ENCODE data around the gene SNF8. TPM values are rescaled to one million over a fixed set of nuclear protein-coding genes. Genes with fewer than 3 reads are reported as not detected.

The SNF8 gene
- total and polyA plus RNA-seq, 2 of the 4 experiments (the other 2 are of a cell fraction), result 171 to 181 TPM

DNA sequence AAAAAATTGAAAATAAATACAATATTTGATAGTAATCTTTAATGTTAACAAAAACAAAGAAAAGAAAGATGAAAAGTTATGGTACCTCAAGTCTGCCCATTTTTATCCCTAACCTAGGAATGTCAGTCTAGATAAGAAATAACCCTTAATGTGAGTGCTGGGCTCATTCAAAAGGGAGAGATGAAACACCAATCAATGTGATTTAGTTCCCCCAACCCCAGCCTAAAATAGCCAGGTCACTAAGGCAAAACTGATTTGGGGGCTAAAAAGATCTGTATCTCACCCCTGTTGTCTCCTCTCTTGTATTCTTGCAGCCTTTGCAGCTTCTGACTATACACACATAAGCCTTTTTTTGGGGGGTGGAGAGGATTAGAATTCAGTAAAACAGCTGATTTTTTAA lies 49.3 kb upstream of the SNF8 start:
- Histone ChIP-seq H4K20me1 (ENCODE audit: insufficient read depth, low read length) (peaks cover 2% of the 10 kb centered on the region; the same call in 1 of the 2 replicates), H2BK120ac (ENCODE audit: low read depth, low read length) (no peak overlapping the region), H2BK20ac (ENCODE audit: low read depth, low read length) (no peak overlapping the region), H3K9ac (ENCODE audit: low read depth, low read length) (no peak overlapping the region), H3K18ac (ENCODE audit: low read depth, low read length) (no peak overlapping the region), H3K4me2 (ENCODE audit: low read depth, low read length) (no peak overlapping the region), H2AK9ac (replicated peaks; ENCODE audit: low read depth, low read length, poor library complexity) (no peak overlapping the region), H2AFZ (replicated peaks; ENCODE audit: low read length, poor library complexity) (no peak overlapping the region), H4K5ac (ENCODE audit: low read depth, low read length) (no peak overlapping the region), H3K23ac (ENCODE audit: low read depth, low read length) (no peak overlapping the region), H3K9me1 (ENCODE audit: insufficient read depth, low read length) (no peaks in the 10 kb centered on the region), H3K27me3 (ENCODE audit: control insufficient read depth, insufficient read depth, low read length) (peaks cover 35% of the 10 kb centered on the region), H3K56ac (ENCODE audit: extremely low read depth, insufficient read depth, low read length) (no peak overlapping the region), H3K4me3 (ENCODE audit: insufficient read depth, low read depth, low read length) (no peak overlapping the region), H3K14ac (replicated peaks; ENCODE audit: low read depth, low read length) (no peak overlapping the region), H3K79me1 (ENCODE audit: low read depth in 1 of 2, low read length in 2 of 2) (peaks cover 0 to 10% of the 10 kb centered on the region in 2 experiments; a peak in 1 of 4 replicates), H2BK15ac (ENCODE audit: low read depth, low read length) (no peak overlapping the region), H3K4me1 (ENCODE audit: control insufficient read depth, insufficient read depth, low read length) (no peaks in the 10 kb centered on the region), H3K4ac (ENCODE audit: low read depth, low read length) (no peak overlapping the region), H3K27ac (ENCODE audit: insufficient read depth, low read length) (no peak overlapping the region), H3K9me3 (ENCODE audit: control insufficient read depth, insufficient read depth, low read length) (no peaks in the 10 kb centered on the region), H4K8ac (ENCODE audit: low read depth in 2 of 2, low read length in 2 of 2) (no peak overlapping the region), H3K36me3 (ENCODE audit: control insufficient read depth, insufficient read depth, low read length) (no peaks in the 10 kb centered on the region), H2BK5ac (ENCODE audit: low read depth, low read length, poor library complexity, severe bottlenecking) (no peak overlapping the region), H4K91ac (ENCODE audit: insufficient read depth, low read depth, low read length) (no peak overlapping the region), H2AK5ac (ENCODE audit: low read depth, low read length) (no peak overlapping the region)
- TF ChIP-seq, protein P1, sequence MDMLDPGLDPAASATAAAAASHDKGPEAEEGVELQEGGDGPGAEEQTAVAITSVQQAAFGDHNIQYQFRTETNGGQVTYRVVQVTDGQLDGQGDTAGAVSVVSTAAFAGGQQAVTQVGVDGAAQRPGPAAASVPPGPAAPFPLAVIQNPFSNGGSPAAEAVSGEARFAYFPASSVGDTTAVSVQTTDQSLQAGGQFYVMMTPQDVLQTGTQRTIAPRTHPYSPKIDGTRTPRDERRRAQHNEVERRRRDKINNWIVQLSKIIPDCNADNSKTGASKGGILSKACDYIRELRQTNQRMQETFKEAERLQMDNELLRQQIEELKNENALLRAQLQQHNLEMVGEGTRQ (IDR thresholded peaks at IDR 0.05; ENCODE audit: low read depth, low read length), result no peak
- TF ChIP-seq MAZ (IDR thresholded peaks at IDR 0.05; ENCODE audit: borderline replicate concordance, low read depth, low read length) (no peak), FOS (IDR thresholded peaks at IDR 0.05; ENCODE audit: low read depth, low read length) (no peak), CEBPB (IDR thresholded peaks at IDR 0.05; ENCODE audit: low read depth, low read length) (no peak), MAFK (IDR thresholded peaks at IDR 0.05; ENCODE audit: low read depth, low read length) (no peak), RCOR1 (IDR thresholded peaks at IDR 0.05; ENCODE audit: insufficient replicate concordance, low read length) (no peak), MXI1 (IDR thresholded peaks at IDR 0.05; ENCODE audit: borderline replicate concordance, low read depth, low read length) (no peak), POLR2A (IDR thresholded peaks at IDR 0.05; ENCODE audit: low read depth, low read length) (no peak), RAD21 (IDR thresholded peaks at IDR 0.05; ENCODE audit: low read length) (no peak), BHLHE40 (IDR thresholded peaks at IDR 0.05; ENCODE audit: low read depth, low read length) (no peak), RFX5 (IDR thresholded peaks at IDR 0.05; ENCODE audit: low read depth, low read length) (no peak), CHD1 (IDR thresholded peaks at IDR 0.05; ENCODE audit: low read depth, low read length) (no peak), SMC3 (IDR thresholded peaks at IDR 0.05; ENCODE audit: low read depth, low read length) (no peak), NFE2L2 (IDR thresholded peaks at IDR 0.05; ENCODE audit: low read depth, low read length) (no peak)
- TF ChIP-seq, protein P2, sequence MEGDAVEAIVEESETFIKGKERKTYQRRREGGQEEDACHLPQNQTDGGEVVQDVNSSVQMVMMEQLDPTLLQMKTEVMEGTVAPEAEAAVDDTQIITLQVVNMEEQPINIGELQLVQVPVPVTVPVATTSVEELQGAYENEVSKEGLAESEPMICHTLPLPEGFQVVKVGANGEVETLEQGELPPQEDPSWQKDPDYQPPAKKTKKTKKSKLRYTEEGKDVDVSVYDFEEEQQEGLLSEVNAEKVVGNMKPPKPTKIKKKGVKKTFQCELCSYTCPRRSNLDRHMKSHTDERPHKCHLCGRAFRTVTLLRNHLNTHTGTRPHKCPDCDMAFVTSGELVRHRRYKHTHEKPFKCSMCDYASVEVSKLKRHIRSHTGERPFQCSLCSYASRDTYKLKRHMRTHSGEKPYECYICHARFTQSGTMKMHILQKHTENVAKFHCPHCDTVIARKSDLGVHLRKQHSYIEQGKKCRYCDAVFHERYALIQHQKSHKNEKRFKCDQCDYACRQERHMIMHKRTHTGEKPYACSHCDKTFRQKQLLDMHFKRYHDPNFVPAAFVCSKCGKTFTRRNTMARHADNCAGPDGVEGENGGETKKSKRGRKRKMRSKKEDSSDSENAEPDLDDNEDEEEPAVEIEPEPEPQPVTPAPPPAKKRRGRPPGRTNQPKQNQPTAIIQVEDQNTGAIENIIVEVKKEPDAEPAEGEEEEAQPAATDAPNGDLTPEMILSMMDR (conservative IDR thresholded peaks at IDR 0.05; ENCODE audit: low read depth, low read length), result no peak
- TF ChIP-seq, protein P3, sequence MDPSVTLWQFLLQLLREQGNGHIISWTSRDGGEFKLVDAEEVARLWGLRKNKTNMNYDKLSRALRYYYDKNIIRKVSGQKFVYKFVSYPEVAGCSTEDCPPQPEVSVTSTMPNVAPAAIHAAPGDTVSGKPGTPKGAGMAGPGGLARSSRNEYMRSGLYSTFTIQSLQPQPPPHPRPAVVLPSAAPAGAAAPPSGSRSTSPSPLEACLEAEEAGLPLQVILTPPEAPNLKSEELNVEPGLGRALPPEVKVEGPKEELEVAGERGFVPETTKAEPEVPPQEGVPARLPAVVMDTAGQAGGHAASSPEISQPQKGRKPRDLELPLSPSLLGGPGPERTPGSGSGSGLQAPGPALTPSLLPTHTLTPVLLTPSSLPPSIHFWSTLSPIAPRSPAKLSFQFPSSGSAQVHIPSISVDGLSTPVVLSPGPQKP (IDR thresholded peaks at IDR 0.05; ENCODE audit: borderline replicate concordance, low read depth, low read length), result no peak
- dilution Hi-C loops (cut with HindIII; ENCODE audit: low sequenced_read_pairs, unreplicated experiment) (no loop called here), intact Hi-C loops (cut with micrococcal nuclease) (no loop called here), in situ Hi-C loops (cut with MboI; ENCODE audit: low sequenced_read_pairs) (no loop called here)
- CTCF ChIA-PET, result no interaction called here
- DNase-seq, result no peak
- POLR2A ChIA-PET (ENCODE audit: unreplicated experiment), result no interaction called here
- BruUV-seq (replicated peaks), result no TSS peak
- no peak for ATAC-seq (ENCODE audit: low read depth)
